ENCODE measurements around the gene ORM2.

DNA sequence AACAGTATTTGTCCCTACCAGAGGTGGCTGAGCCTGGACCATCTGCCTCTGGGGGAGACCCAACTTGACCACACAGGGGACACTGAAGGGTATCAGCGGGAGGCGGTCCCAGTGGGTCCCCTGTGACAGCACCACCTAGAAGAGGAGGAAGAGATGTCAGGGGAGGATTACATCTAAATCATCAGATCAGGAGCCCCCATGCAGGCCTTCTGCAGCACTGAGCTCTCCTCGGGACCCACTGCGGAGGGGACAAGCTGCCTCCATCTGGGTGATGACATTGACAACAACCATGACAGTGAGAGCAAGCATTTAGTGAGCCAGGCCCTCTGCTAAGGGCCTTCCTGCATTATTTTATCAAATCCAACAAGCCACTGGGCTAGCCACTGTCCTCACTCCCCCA is 12.3 kb downstream of the ORM2 start:
- TF ChIP-seq, protein P1, sequence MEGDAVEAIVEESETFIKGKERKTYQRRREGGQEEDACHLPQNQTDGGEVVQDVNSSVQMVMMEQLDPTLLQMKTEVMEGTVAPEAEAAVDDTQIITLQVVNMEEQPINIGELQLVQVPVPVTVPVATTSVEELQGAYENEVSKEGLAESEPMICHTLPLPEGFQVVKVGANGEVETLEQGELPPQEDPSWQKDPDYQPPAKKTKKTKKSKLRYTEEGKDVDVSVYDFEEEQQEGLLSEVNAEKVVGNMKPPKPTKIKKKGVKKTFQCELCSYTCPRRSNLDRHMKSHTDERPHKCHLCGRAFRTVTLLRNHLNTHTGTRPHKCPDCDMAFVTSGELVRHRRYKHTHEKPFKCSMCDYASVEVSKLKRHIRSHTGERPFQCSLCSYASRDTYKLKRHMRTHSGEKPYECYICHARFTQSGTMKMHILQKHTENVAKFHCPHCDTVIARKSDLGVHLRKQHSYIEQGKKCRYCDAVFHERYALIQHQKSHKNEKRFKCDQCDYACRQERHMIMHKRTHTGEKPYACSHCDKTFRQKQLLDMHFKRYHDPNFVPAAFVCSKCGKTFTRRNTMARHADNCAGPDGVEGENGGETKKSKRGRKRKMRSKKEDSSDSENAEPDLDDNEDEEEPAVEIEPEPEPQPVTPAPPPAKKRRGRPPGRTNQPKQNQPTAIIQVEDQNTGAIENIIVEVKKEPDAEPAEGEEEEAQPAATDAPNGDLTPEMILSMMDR (IDR thresholded peaks at IDR 0.05; ENCODE audit: insufficient read depth, low read depth, low read length): no peak
- no peak for TF ChIP-seq EZH2 (IDR thresholded peaks at IDR 0.05; ENCODE audit: insufficient read depth, low read length)

Measured in astrocyte (in vitro differentiated cells and primary cell).